A673 (cell line): ENCODE results near the gene TNS3. TPM values are rescaled to one million over a fixed set of nuclear protein-coding genes. Genes with fewer than 3 reads are reported as not detected.

Experiments
- BruUV-seq: library from RNA; stranded (reverse); fragments of 400-500 nt; replicated peaks from 2 replicates; lab custom pipeline; 2021; lab: Mats Ljungman, UMichigan
- CTCF ChIA-PET: fragments of 300-600 bp; sonication (Branson Sonifier 250); formaldehyde crosslinking; loops from one replicate; lab custom pipeline; 2022; ENCODE audit warnings: antibody characterized with exemption; lab: Charles Lee
- POLR2A ChIA-PET: fragments of 300-600 bp; sonication (Branson Sonifier 250); formaldehyde crosslinking; loops from one replicate; lab custom pipeline; 2022; ENCODE audit warnings: antibody characterized with exemption; ENCODE audit not compliant: low non-redundant PET; lab: Charles Lee
- DNase-seq: peaks from one replicate; pipeline ENCODE4 v3.0.0-alpha.2; 2015; ENCODE audit warnings: low spot score
- H3K27ac ChIP-seq: fragments of 200-600 bp; sonication (generic); 2 replicates; pipeline ENCODE4 v1.5.1; 2016; ENCODE audit warnings: mixed run types, low read depth, mild to moderate bottlenecking, mixed read lengths, antibody characterized with exemption, low read length; ENCODE audit not compliant: poor library complexity, severe bottlenecking
- H3K27me3 ChIP-seq: fragments of 200-600 bp; sonication (generic); replicated peaks from 2 replicates; pipeline ENCODE4 v1.6.1; 2017; ENCODE audit warnings: mixed run types, low read depth, mild to moderate bottlenecking, mixed read lengths, antibody characterized with exemption, low read length; ENCODE audit not compliant: insufficient read depth, poor library complexity
- H3K36me3 ChIP-seq: fragments of 200-600 bp; sonication (generic); 2 replicates; pipeline ENCODE4 v1.6.1; 2016; ENCODE audit warnings: mixed run types, mild to moderate bottlenecking, mixed read lengths, antibody characterized with exemption, low read length; ENCODE audit not compliant: insufficient read depth, poor library complexity, severe bottlenecking
- H3K4me1 ChIP-seq: fragments of 200-600 bp; sonication (generic); 2 replicates; pipeline ENCODE4 v1.6.1; 2017; ENCODE audit warnings: mixed run types, mild to moderate bottlenecking, mixed read lengths, antibody characterized with exemption, low read length; ENCODE audit not compliant: insufficient read depth, poor library complexity, severe bottlenecking
- H3K4me3 ChIP-seq: fragments of 200-600 bp; sonication (generic); 2 replicates; pipeline ENCODE4 v1.5.1; 2016; ENCODE audit warnings: low read depth, mixed run types, mild to moderate bottlenecking, mixed read lengths, low read length; ENCODE audit not compliant: poor library complexity, severe bottlenecking
- H3K9me3 ChIP-seq: fragments of 200-600 bp; sonication (generic); 2 replicates; pipeline ENCODE4 v1.6.1; 2016; ENCODE audit warnings: mixed run types, low read depth, mild to moderate bottlenecking, mixed read lengths, antibody characterized with exemption, low read length; ENCODE audit not compliant: poor library complexity, severe bottlenecking
- CTCF ChIP-seq: fragments of 300-800, 200-600 bp; sonication (generic); conservative IDR thresholded peaks from 2 replicates; pipeline ENCODE4 v1.5.1; 2017; ENCODE audit warnings: low read depth, mild to moderate bottlenecking, antibody characterized with exemption, low read length, moderate library complexity, mixed read lengths
- EZH2 ChIP-seq: fragments of 200-600 bp; sonication (generic); IDR thresholded peaks from 2 replicates; pipeline ENCODE4 v1.6.1; 2017; ENCODE audit warnings: borderline replicate concordance, low read depth, mild to moderate bottlenecking, mixed read lengths, antibody characterized with exemption, low read length; ENCODE audit not compliant: poor library complexity, severe bottlenecking
- intact Hi-C: fragments of 100-400 bp; cut with micrococcal nuclease; formaldehyde crosslinking; loops from one replicate; pipeline ENCODE4 v1.10.0; 2022; ENCODE audit not compliant: unreplicated experiment
- total RNA-seq: library from RNA; stranded (reverse); gene quantifications from 2 replicates; pipeline ENCODE4 v1.2.3, GENCODE V29; 2021

Gene TNS3
- total RNA-seq, 1 experiment from 2014 or later = not detected

GRCh38 chr7:47461746-47462145, 120.2 kb downstream of the TNS3 start:
- no peak for TF ChIP-seq EZH2
- TF ChIP-seq CTCF = no peak
- ChIA-PET CTCF (no interaction called here), POLR2A (no interaction called here)
- intact Hi-C loops = no loop called here
- DNase-seq = no peak
- no TSS peak for BruUV-seq
- Histone ChIP-seq H3K9me3 (no peaks in the 10 kb centered on the region), H3K27me3 (peaks cover 21% of the 10 kb centered on the region), H3K27ac (no peak overlapping the region), H3K36me3 (no peaks in the 10 kb centered on the region), H3K4me3 (no peak overlapping the region), H3K4me1 (no peaks in the 10 kb centered on the region)

- TF ChIP-seq CTCF = no peak
- no peak for TF ChIP-seq EZH2
- ChIA-PET CTCF (no interaction called here), POLR2A (no interaction called here)
- Histone ChIP-seq H3K4me3 (no peak overlapping the region), H3K9me3 (no peaks in the 10 kb centered on the region), H3K36me3 (no peaks in the 10 kb centered on the region), H3K4me1 (no peaks in the 10 kb centered on the region), H3K27me3 (peaks cover 21% of the 10 kb centered on the region), H3K27ac (no peak overlapping the region)
- intact Hi-C loops = no loop called here
- DNase-seq = no peak
- BruUV-seq = no TSS peak
Measured at GRCh38 chr7:47461161-47461560, 120.8 kb downstream of the TNS3 start.

GRCh38 chr7:47460251-47460989, 121.5 kb downstream of the TNS3 start:
- no TSS peak for BruUV-seq
- ChIA-PET CTCF (no interaction called here), POLR2A (no interaction called here)
- TF ChIP-seq EZH2 (no peak), CTCF (no peak)
- no peak for DNase-seq
- Histone ChIP-seq H3K27ac (no peak overlapping the region), H3K9me3 (no peaks in the 10 kb centered on the region), H3K4me3 (no peak overlapping the region), H3K36me3 (no peaks in the 10 kb centered on the region), H3K27me3 (peaks cover 21% of the 10 kb centered on the region), H3K4me1 (no peaks in the 10 kb centered on the region)
- intact Hi-C loops = no loop called here
